ENCODE results near the gene ZNF541.

DNA sequence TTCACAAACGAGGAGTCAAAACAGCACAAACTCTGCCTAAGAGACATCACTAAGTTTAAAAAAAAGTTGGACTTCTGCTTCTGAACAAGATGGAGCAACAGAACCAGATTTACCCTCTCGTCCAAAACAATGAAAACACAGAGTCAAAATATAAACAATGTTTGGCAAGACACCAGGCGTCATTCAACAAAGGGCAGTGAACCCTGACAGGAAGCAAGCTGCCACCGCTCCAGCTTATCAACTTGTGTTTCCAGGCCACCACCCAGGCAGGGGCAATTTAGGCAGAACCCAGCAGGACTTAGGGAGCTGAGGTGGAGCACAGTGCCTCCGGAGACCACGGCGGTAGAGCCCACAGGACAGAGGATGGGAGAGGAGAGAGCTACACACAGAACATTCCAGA is 49.5 kb downstream of the ZNF541 start:
- TF ChIP-seq, protein P1, sequence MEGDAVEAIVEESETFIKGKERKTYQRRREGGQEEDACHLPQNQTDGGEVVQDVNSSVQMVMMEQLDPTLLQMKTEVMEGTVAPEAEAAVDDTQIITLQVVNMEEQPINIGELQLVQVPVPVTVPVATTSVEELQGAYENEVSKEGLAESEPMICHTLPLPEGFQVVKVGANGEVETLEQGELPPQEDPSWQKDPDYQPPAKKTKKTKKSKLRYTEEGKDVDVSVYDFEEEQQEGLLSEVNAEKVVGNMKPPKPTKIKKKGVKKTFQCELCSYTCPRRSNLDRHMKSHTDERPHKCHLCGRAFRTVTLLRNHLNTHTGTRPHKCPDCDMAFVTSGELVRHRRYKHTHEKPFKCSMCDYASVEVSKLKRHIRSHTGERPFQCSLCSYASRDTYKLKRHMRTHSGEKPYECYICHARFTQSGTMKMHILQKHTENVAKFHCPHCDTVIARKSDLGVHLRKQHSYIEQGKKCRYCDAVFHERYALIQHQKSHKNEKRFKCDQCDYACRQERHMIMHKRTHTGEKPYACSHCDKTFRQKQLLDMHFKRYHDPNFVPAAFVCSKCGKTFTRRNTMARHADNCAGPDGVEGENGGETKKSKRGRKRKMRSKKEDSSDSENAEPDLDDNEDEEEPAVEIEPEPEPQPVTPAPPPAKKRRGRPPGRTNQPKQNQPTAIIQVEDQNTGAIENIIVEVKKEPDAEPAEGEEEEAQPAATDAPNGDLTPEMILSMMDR (IDR thresholded peaks at IDR 0.05), result no peak
- no peak for TF ChIP-seq SIN3A (IDR thresholded peaks at IDR 0.05; ENCODE audit: borderline replicate concordance, insufficient read depth, low read depth, low read length)

Data from Panc1 (cell line).